Left lung (tissue), 10 donors: ENCODE data around the gene FOXRED1. TPM values are rescaled to one million over a fixed set of nuclear protein-coding genes. Genes with fewer than 3 reads are reported as not detected.

ENCODE experiments used
- ATAC-seq: fragments of 200-7000 bp; cut with Tn5 transposase; one replicate; pipeline ENCODE4 v1.9.1; 2020; ENCODE audit warnings: moderate library complexity
- DNase-seq, 4 donors: peaks; one replicate each; pipeline ENCODE4 v3.0.0-alpha.2; 2013 to 2020
- H3K27ac ChIP-seq, 2 donors: fragments of 200-600 bp; sonication (generic) in 1 of 2; one replicate each; pipeline versions ENCODE4 v1.5.0 to v1.8.0; 2020 to 2021
- H3K27me3 ChIP-seq, 2 donors: fragments of 200-600 bp; sonication (generic) in 1 of 2; one replicate each; pipeline versions ENCODE4 v1.5.0 to v1.8.0; 2020 to 2021
- H3K36me3 ChIP-seq, 2 donors: fragments of 200-600 bp; sonication (generic) in 1 of 2; one replicate each; pipeline versions ENCODE4 v1.5.0 to v1.8.0; 2020 to 2021
- H3K4me1 ChIP-seq, 2 donors: fragments of 200-600 bp; one replicate each; pipeline ENCODE4 v1.8.0; 2021
- H3K4me3 ChIP-seq, 2 donors: fragments of 200-600 bp; sonication (generic) in 1 of 2; one replicate each; pipeline versions ENCODE4 v1.5.0 to v1.8.0; 2020 to 2021; ENCODE audit warnings: mild to moderate bottlenecking in 1 of 2
- H3K9me3 ChIP-seq, 2 donors: fragments of 200-600 bp; sonication (generic) in 1 of 2; one replicate each; pipeline versions ENCODE4 v1.5.0 to v1.8.0; 2020 to 2021
- CTCF ChIP-seq, 2 donors: fragments of 200-600 bp; sonication (generic) in 1 of 2; IDR thresholded peaks; one replicate each; pipeline versions ENCODE4 v1.5.0 to v1.8.0; 2021; ENCODE audit warnings: antibody characterized with exemption in 2 of 2
- intact Hi-C, 2 donors: fragments of 100-400 bp; cut with DNase I; formaldehyde crosslinking; loops; one replicate each; pipeline versions ENCODE4 v1.11.2 to v1.14.2; 2022
- polyA plus RNA-seq, 6 donors: library from polyadenylated mRNA; unstranded; fragments of 120-200 nt; gene quantifications; one replicate each; pipeline ENCODE4 v1.2.1, GENCODE V29; 2013; ENCODE audit not compliant: insufficient read length in 6 of 6
- total RNA-seq, 2 donors: library from RNA; stranded (reverse); fragmentation: NEBNext Ultra II Directional; extraction: Animal tissue kit (Norgen Biotek cat#: 25700); gene quantifications; one replicate each; pipeline ENCODE4 v1.2.1, GENCODE V29; 2021
- donor health status: DM: no; HTN: yes; CAD: no.
- donor health status: DM: no; HTN: no; CAD: no.

The FOXRED1 gene
- total and polyA plus RNA-seq, 8 donors, result 19.6 to 59.7 (median 45.5) TPM

DNA sequence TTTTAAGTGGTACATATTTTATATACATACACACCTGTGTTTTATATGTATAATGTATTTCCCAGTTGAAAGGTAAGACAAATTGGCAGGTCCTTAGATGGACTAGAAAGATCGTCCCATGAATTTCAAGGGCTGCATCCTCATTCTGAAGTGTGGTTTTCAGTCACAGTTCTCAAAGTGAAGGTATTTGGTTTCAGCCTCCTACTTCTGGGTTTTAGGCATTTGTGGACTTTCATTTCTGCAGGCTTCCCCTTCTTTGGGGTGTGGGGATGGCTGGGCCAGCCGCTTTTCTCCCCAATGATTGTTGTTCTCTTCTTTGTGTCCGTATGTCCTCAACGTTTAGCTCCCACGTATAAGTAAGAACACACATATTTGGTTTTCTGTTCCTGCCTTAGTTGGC, 44.9 kb downstream of the FOXRED1 start:
- Histone ChIP-seq H3K36me3 (peaks cover 0 to 4% of the 10 kb centered on the region in 2 donors), H3K27ac (no peak overlapping the region), H3K4me3 (no peak overlapping the region), H3K9me3 (no peaks in the 10 kb centered on the region), H3K27me3 (no peaks in the 10 kb centered on the region), H3K4me1 (peaks cover 11 to 70% of the 10 kb centered on the region in 2 donors)
- intact Hi-C loops, result loop anchor here in 1 of 2 donors (5.0 to 10.0 kb wide), 2 partner anchors 121 to 168 kb away; no protein-coding TSS in a partner anchor
- no peak for DNase-seq
- ATAC-seq, result no peak
- TF ChIP-seq CTCF (IDR thresholded peaks at IDR 0.05), result no peak

GRCh38 chr11:126317432-126317755, 48.4 kb downstream of the FOXRED1 start:
- no peaks in the 10 kb centered on the region for H3K27me3 ChIP-seq
- no peaks in the 10 kb centered on the region for H3K36me3 ChIP-seq
- no peak overlapping the region for H3K4me3 ChIP-seq
- H3K9me3 ChIP-seq, result no peaks in the 10 kb centered on the region
- peaks cover 19 to 58% of the 10 kb centered on the region in 2 donors for H3K4me1 ChIP-seq
- intact Hi-C loops, result loop anchor here in 1 of 2 donors (10.0 kb wide), 1 partner anchor 117 kb away; no protein-coding TSS in a partner anchor
- H3K27ac ChIP-seq, result peak overlapping the region; percentile 79 to 84
- ATAC-seq (no peak), DNase-seq (no peak)
- no peak for TF ChIP-seq CTCF (IDR thresholded peaks at IDR 0.05)

GRCh38 chr11:126317756-126318573, 49.0 kb downstream of the FOXRED1 start:
- H3K36me3 ChIP-seq, result no peaks in the 10 kb centered on the region
- H3K9me3 ChIP-seq, result no peaks in the 10 kb centered on the region
- H3K27ac ChIP-seq, result peak overlapping the region; percentile 79 to 84
- peaks cover 19 to 52% of the 10 kb centered on the region in 2 donors for H3K4me1 ChIP-seq
- DNase-seq, result peak in 3 of 4 donors; percentile 69 to 75 (median 70)
- H3K4me3 ChIP-seq, result no peak overlapping the region
- ATAC-seq, result peak; percentile 82
- intact Hi-C loops, result loop anchor here in 1 of 2 donors (10.0 kb wide), 1 partner anchor 117 kb away; no protein-coding TSS in a partner anchor
- TF ChIP-seq CTCF (IDR thresholded peaks at IDR 0.05), result no peak
- H3K27me3 ChIP-seq, result no peaks in the 10 kb centered on the region

- Histone ChIP-seq H3K9me3 (no peaks in the 10 kb centered on the region), H3K4me1 (peaks cover 19 to 47% of the 10 kb centered on the region in 2 donors), H3K27ac (peak overlapping the region; percentile 79 to 84), H3K36me3 (no peaks in the 10 kb centered on the region), H3K4me3 (no peak overlapping the region), H3K27me3 (no peaks in the 10 kb centered on the region)
- intact Hi-C loops, result loop anchor here in 1 of 2 donors (10.0 kb wide), 1 partner anchor 116 kb away; no protein-coding TSS in a partner anchor
- ATAC-seq (peak; percentile 83), DNase-seq (peak in 3 of 4 donors; percentile 59 to 84 (median 59))
- TF ChIP-seq CTCF (IDR thresholded peaks at IDR 0.05), result no peak
Measured at GRCh38 chr11:126318574-126319373, 49.8 kb downstream of the FOXRED1 start.

DNA sequence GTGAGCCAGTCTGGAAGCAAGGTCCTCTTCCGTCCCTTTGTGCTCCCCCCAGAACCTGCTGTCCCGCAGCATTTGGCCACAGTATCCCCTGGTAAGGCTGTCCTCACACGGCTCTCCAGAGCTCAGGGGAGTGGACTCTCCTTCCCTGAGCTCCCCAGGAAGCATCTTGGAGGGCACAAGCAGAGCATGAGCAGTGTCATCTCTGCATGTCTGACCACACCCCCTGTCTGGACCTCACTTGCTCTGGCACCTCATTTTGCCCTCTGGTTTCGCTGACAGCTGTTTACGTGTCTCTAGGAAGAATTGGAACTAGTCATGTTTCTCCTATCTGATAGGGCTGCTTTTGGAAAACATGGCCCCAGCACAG, 50.4 kb downstream of the FOXRED1 start:
- H3K36me3 ChIP-seq, result no peaks in the 10 kb centered on the region
- intact Hi-C loops, result loop anchor here in 1 of 2 donors (10.0 kb wide), 1 partner anchor 115 kb away; no protein-coding TSS in a partner anchor
- peaks cover 19 to 44% of the 10 kb centered on the region in 2 donors for H3K4me1 ChIP-seq
- DNase-seq (no peak), ATAC-seq (no peak)
- no peaks in the 10 kb centered on the region for H3K27me3 ChIP-seq
- H3K9me3 ChIP-seq, result no peaks in the 10 kb centered on the region
- no peak overlapping the region for H3K4me3 ChIP-seq
- TF ChIP-seq CTCF (IDR thresholded peaks at IDR 0.05), result no peak
- H3K27ac ChIP-seq, result peak overlapping the region; percentile 79 to 84
